Umbilical cord (tissue), 2 donors: Measurements from ENCODE around the gene ZNF692. TPM values are rescaled to one million over a fixed set of nuclear protein-coding genes. Genes with fewer than 3 reads are reported as not detected.
A peak's percentile ranks its signal among the peaks of the same experiment; 100 is the strongest.
"Not testable (repeated sequence)": the region's sequence is repeated elsewhere in the genome, so short reads cannot be mapped to it uniquely, and the experiment has no call there.

Experiments
- DNase-seq: peaks from one replicate; pipeline ENCODE4 v3.0.0-alpha.2; 2015; ENCODE audit warnings: low spot score
- total RNA-seq: library from RNA; depleted of rRNA; stranded (reverse); fragments of >200 nt; gene quantifications from one replicate; pipeline ENCODE4 v1.2.3, GENCODE V29; 2014; ENCODE audit warnings: low replicate concordance; ENCODE audit not compliant: insufficient read depth

Gene ZNF692
- total RNA-seq, 1 donor from 2014 or later = 40.0 TPM

GRCh38 chr1:248810000-248810726 is 48.7 kb downstream of the ZNF692 start:
- DNase-seq = no peak

- DNase-seq = no peak
These were observed 50.0 kb downstream of the ZNF692 start for GRCh38 chr1:248808876-248809275.

DNA sequence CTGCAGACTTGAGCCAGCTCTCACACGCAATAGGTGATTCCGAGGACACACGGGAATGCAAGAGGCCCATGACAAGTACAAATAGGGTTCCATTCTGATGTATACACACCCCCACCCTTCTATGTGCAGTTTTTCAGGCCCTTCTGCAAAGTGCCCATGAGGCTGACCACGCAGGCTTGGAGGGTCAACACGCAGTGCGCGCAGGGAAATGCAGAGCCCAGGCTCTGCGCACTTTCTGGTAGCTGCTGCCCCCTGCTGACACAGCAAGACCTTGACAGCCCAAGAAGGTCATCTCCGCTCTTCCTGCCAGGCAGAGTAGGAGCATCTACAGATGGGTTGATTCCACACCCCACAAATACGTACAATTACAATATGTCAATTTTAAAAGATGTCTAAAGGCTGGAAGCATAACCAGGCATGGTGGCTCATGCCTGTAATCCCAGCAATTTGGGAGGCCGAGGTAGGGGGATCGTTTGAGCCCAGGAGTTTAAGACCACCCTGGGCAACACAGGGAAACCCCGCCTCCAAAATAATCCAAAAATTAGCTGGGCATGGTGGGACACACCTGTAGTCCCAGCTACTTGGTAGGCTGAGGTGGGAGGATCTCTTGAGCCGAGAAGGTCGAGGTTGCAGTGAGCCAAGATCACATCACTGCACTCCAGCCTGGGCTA is 51.7 kb downstream of the ZNF692 start:
- DNase-seq = peak; percentile 24

- no peak for DNase-seq
These were observed 53.0 kb downstream of the ZNF692 start for GRCh38 chr1:248805876-248806275.

DNA sequence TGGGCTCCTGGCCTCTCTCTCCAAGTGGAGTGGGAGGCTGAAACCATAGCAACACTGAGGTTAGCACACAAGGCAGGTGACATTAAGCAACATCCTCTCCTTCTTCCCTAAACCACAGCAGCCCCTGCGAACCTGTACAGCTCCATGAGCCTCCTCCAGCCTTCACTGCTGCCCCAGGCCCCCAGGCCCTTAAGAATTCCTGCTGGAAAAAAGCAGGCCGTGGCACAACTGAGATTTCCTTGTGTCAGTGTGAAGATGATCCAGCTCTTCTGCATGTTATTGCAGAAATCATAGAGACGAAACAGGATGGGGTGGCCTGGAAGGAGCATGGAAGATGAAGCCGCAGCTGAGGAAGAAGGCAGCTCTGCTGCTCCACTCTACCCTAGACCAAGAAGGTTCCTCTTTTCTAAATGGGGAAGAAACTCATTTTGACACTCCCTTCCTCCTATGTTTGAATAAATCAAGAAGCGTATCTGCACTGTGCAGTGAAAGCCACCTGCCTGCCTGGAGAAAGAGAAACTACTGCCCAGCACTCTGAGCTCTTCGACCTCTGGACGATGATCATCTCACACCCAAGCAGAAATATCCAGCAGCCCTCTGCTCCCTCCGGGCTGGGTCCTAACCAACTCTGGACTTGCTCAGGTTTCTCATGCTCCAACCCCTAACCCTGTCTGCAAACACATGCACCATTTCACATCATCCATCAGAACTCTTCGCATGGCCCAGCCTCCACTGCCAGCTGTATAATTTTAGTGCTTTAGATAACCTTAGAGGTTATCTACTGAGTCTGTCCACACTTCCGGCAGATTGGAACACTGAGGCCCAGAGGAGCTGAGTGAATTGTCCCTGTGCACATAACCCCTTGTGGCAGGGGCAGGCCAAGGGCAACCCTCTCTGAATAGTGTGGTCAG is 53.9 kb downstream of the ZNF692 start:
- DNase-seq = peak; percentile 20

GRCh38 chr1:248803501-248803900 is 55.4 kb downstream of the ZNF692 start:
- not testable (repeated sequence) for DNase-seq

DNA sequence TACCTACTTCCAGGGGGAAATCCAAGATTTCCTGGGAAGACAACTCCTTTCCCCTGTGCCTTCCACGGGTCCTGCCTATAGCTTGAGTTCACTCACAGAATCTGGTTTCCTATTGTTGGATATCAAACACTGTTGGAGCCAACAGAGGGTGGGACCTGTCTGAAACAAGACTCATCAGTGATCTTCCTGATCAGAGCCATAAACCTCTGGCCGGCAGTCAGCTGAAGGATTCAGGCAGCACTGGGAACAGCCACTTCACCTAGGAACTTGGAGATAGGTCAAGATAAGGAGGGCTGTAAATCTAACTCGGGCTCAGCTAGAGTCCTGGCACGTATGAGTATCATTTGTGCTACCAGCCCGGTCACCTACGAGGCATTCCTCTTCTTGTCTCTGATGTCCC is 56.4 kb downstream of the ZNF692 start:
- no peak for DNase-seq

- DNase-seq = no peak
These were observed 58.4 kb downstream of the ZNF692 start for GRCh38 chr1:248800459-248800858.

Other genes starting within 250 kb of the ZNF692 start
- 0.48 TPM for gene OR2T11, start 224.0 kb downstream of the ZNF692 start, total RNA-seq
- gene OR2T35, start 213.8 kb downstream of the ZNF692 start, total RNA-seq = 7.2 TPM
- 1.4 TPM for gene OR2T27, start 203.6 kb downstream of the ZNF692 start, total RNA-seq
- not detected for gene OR14I1, start 156.3 kb downstream of the ZNF692 start, total RNA-seq
- not detected for gene LYPD8, start 103.3 kb downstream of the ZNF692 start, total RNA-seq
- 14.0 TPM for gene SH3BP5L, start 33.2 kb downstream of the ZNF692 start, total RNA-seq
- 14.0 TPM for gene ZNF672, start 20.9 kb downstream of the ZNF692 start, total RNA-seq
- gene PGBD2, start 47.1 kb upstream of the ZNF692 start, total RNA-seq = 7.0 TPM